ENCODE measurements around the gene RTTN.

Gene RTTN

GRCh38 chr18:69958422-69958821 lies 247.1 kb downstream of the RTTN start:
- Histone ChIP-seq H3K27ac (ENCODE audit: low read length) (no peak overlapping the region), H3K9me3 (ENCODE audit: control insufficient read depth in 2 of 2, low read length in 2 of 2) (no peaks in the 10 kb centered on the region)

GRCh38 chr18:69957747-69958146 lies 247.7 kb downstream of the RTTN start:
- no peaks in the 10 kb centered on the region for H3K36me3 ChIP-seq (ENCODE audit: control insufficient read depth in 2 of 2, insufficient read depth in 2 of 2, low read length in 2 of 2)
- no peaks in the 10 kb centered on the region for H3K4me1 ChIP-seq (ENCODE audit: control insufficient read depth, insufficient read depth, low read length)
- H3K27ac ChIP-seq (ENCODE audit: low read length): no peak overlapping the region
- H3K27me3 ChIP-seq (ENCODE audit: control insufficient read depth in 1 of 2, insufficient read depth in 2 of 2, low read length in 2 of 2): no peaks in the 10 kb centered on the region
- no peak overlapping the region for H3K4me3 ChIP-seq (ENCODE audit: low read length in 2 of 2)
- H3K9ac ChIP-seq (ENCODE audit: low read length in 2 of 2): no peak overlapping the region
- no peaks in the 10 kb centered on the region for H3K9me3 ChIP-seq (ENCODE audit: control insufficient read depth in 2 of 2, low read length in 2 of 2)

More at GRCh38 chr18:69958422-69958821, 247.1 kb downstream of the RTTN start:
- Histone ChIP-seq H3K4me3 (ENCODE audit: low read length in 2 of 2) (no peak overlapping the region), H3K4me1 (ENCODE audit: control insufficient read depth, insufficient read depth, low read length) (no peaks in the 10 kb centered on the region), H3K9ac (ENCODE audit: low read length in 2 of 2) (no peak overlapping the region), H3K27me3 (ENCODE audit: control insufficient read depth in 1 of 2, insufficient read depth in 2 of 2, low read length in 2 of 2) (no peaks in the 10 kb centered on the region), H3K36me3 (ENCODE audit: control insufficient read depth in 2 of 2, insufficient read depth in 2 of 2, low read length in 2 of 2) (no peaks in the 10 kb centered on the region)

DNA sequence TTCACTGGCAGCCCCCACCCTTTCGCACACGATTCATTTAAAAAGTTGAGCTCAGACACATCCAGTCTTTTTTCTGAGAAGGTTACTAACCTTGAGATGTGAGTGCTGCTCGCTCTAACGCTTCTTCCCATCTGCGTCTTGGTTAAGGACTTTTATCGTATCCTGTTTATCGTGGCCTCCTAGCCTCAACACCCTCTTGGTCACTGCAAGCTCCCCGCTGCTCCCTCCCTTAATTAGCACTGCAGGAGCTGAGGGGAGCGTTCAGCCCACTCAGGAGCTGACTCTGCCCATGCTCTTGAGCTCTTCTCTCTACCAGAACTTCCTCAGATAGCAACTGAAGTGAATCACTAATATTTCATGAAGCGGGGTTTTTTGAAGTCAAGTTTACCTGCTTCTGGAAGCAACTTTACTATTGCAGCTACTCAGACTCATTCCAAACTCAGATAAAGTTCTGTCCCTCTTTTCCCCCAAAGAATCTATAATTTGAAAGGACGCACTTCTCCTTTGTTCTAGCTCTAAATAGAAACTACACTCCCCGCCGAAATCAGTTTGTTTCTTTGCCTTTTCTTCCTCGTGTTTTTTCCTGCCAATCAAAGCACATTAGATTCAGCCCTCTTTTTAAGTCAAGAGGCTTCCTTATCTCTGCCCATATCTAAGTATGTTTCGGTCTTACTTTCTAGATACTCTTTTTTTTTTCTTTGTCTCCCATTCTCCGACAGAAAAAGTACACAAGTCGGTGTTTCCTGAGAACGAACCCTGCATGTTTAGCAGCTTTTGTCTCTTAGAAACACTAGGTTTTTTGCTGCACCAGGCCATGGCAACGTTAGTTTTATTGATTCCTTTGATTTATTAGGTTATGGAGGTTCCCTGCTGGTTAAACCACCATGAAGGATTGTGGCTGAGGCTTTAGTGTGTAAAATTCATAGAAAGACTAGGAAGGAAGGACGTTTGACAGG lies 248.5 kb downstream of the RTTN start:
- Histone ChIP-seq H3K4me3 (ENCODE audit: low read length in 2 of 2) (no peak overlapping the region), H3K4me1 (ENCODE audit: control insufficient read depth, insufficient read depth, low read length) (no peaks in the 10 kb centered on the region), H3K9me3 (ENCODE audit: control insufficient read depth in 2 of 2, low read length in 2 of 2) (no peaks in the 10 kb centered on the region), H3K36me3 (ENCODE audit: control insufficient read depth in 2 of 2, insufficient read depth in 2 of 2, low read length in 2 of 2) (no peaks in the 10 kb centered on the region), H3K27ac (ENCODE audit: low read length) (no peak overlapping the region), H3K9ac (ENCODE audit: low read length in 2 of 2) (no peak overlapping the region), H3K27me3 (ENCODE audit: control insufficient read depth in 1 of 2, insufficient read depth in 2 of 2, low read length in 2 of 2) (no peaks in the 10 kb centered on the region)

DNA sequence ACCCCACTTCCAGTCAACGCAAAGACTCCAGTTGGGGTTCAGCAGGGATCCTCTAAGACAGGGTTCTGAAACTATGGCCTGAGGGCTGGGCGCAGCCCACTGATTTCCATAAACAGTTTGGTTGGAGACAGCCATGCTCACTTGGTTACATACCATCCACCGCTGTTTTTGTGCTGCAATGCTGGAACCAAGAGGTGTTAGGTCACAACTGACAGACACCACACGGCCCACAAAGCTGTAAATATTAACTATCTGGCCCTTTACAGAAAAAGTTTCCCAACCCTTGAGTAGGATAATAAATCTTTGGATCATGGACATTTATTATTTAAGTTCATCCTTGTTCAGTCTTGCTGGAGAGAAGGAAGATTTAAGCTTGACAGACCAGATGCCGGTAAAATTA lies 249.4 kb downstream of the RTTN start:
- no peak overlapping the region for H3K4me3 ChIP-seq (ENCODE audit: low read length in 2 of 2)
- no peaks in the 10 kb centered on the region for H3K4me1 ChIP-seq (ENCODE audit: control insufficient read depth, insufficient read depth, low read length)
- no peaks in the 10 kb centered on the region for H3K36me3 ChIP-seq (ENCODE audit: control insufficient read depth in 2 of 2, insufficient read depth in 2 of 2, low read length in 2 of 2)
- no peak overlapping the region for H3K9ac ChIP-seq (ENCODE audit: low read length in 2 of 2)
- no peaks in the 10 kb centered on the region for H3K27me3 ChIP-seq (ENCODE audit: control insufficient read depth in 1 of 2, insufficient read depth in 2 of 2, low read length in 2 of 2)
- no peaks in the 10 kb centered on the region for H3K9me3 ChIP-seq (ENCODE audit: control insufficient read depth in 2 of 2, low read length in 2 of 2)
- no peak overlapping the region for H3K27ac ChIP-seq (ENCODE audit: low read length)

- Histone ChIP-seq H3K27me3 (ENCODE audit: control insufficient read depth in 1 of 2, insufficient read depth in 2 of 2, low read length in 2 of 2) (no peaks in the 10 kb centered on the region), H3K27ac (ENCODE audit: low read length) (no peak overlapping the region), H3K4me1 (ENCODE audit: control insufficient read depth, insufficient read depth, low read length) (no peaks in the 10 kb centered on the region), H3K36me3 (ENCODE audit: control insufficient read depth in 2 of 2, insufficient read depth in 2 of 2, low read length in 2 of 2) (no peaks in the 10 kb centered on the region), H3K4me3 (ENCODE audit: low read length in 2 of 2) (no peak overlapping the region), H3K9me3 (ENCODE audit: control insufficient read depth in 2 of 2, low read length in 2 of 2) (no peaks in the 10 kb centered on the region), H3K9ac (ENCODE audit: low read length in 2 of 2) (no peak overlapping the region)
Observed at GRCh38 chr18:69954719-69955480, 250.6 kb downstream of the RTTN start.

DNA sequence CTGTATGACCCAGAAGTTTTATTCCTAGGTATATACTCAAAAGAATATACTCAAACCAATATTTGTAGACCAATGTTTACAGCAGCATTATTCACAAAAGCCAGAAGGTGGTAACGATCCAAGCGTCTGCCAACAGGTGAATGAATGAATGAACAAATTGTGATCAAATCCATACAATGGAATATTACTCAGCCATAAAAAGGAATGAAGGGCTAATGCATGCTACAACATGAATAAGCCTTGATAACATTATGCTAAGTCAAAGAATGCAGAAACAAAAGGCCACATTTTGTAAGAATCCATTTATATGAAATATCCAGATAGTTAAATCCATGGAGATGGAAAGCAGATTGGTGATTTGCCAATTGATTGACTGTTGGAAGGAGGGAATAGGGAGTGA lies 252.3 kb downstream of the RTTN start:
- Histone ChIP-seq H3K9ac (ENCODE audit: low read length in 2 of 2) (no peak overlapping the region), H3K27ac (ENCODE audit: low read length) (no peak overlapping the region), H3K4me3 (ENCODE audit: low read length in 2 of 2) (no peak overlapping the region), H3K36me3 (ENCODE audit: control insufficient read depth in 2 of 2, insufficient read depth in 2 of 2, low read length in 2 of 2) (no peaks in the 10 kb centered on the region), H3K9me3 (ENCODE audit: control insufficient read depth in 2 of 2, low read length in 2 of 2) (no peaks in the 10 kb centered on the region), H3K27me3 (ENCODE audit: control insufficient read depth in 1 of 2, insufficient read depth in 2 of 2, low read length in 2 of 2) (no peaks in the 10 kb centered on the region), H3K4me1 (ENCODE audit: control insufficient read depth, insufficient read depth, low read length) (no peaks in the 10 kb centered on the region)
